A673 (cell line): ENCODE data around the gene BICC1.

Experiments used
- EZH2 ChIP-seq: fragments of 200-600 bp; sonication (generic); IDR thresholded peaks from 2 replicates; pipeline ENCODE4 v1.6.1; 2017; ENCODE audit warnings: borderline replicate concordance, low read depth, mild to moderate bottlenecking, mixed read lengths, antibody characterized with exemption, low read length; ENCODE audit not compliant: poor library complexity, severe bottlenecking
- TF ChIP-seq, protein P1 (sequence below): fragments of 300-800, 200-600 bp; sonication (generic); conservative IDR thresholded peaks from 2 replicates; pipeline ENCODE4 v1.5.1; 2017; ENCODE audit warnings: low read depth, mild to moderate bottlenecking, antibody characterized with exemption, low read length, moderate library complexity, mixed read lengths

- TF ChIP-seq, protein P1, sequence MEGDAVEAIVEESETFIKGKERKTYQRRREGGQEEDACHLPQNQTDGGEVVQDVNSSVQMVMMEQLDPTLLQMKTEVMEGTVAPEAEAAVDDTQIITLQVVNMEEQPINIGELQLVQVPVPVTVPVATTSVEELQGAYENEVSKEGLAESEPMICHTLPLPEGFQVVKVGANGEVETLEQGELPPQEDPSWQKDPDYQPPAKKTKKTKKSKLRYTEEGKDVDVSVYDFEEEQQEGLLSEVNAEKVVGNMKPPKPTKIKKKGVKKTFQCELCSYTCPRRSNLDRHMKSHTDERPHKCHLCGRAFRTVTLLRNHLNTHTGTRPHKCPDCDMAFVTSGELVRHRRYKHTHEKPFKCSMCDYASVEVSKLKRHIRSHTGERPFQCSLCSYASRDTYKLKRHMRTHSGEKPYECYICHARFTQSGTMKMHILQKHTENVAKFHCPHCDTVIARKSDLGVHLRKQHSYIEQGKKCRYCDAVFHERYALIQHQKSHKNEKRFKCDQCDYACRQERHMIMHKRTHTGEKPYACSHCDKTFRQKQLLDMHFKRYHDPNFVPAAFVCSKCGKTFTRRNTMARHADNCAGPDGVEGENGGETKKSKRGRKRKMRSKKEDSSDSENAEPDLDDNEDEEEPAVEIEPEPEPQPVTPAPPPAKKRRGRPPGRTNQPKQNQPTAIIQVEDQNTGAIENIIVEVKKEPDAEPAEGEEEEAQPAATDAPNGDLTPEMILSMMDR = no peak
- TF ChIP-seq EZH2 = no peak
Observed at GRCh38 chr10:58632216-58632615, 119.5 kb downstream of the BICC1 start.
